NCI-H2081 (cell line): Measurements from ENCODE around the gene STAM2.

Source experiments
- DNase-seq, 2 experiments: peaks; one replicate each; lab custom pipeline; 2025; lab: John Stamatoyannopoulos, UW

Gene STAM2

GRCh38 chr2:152071092-152071491 is 104.5 kb downstream of the STAM2 start:
- no peak for DNase-seq

GRCh38 chr2:152068226-152068625 is 107.3 kb downstream of the STAM2 start:
- no peak for DNase-seq

GRCh38 chr2:152067823-152068222 is 107.7 kb downstream of the STAM2 start:
- no peak for DNase-seq
